NCI-H345 (cell line): ENCODE results near the gene NELL2.

ENCODE experiments used
- DNase-seq: peaks from one replicate; lab custom pipeline; 2025; lab: John Stamatoyannopoulos, UW

The NELL2 gene

DNA sequence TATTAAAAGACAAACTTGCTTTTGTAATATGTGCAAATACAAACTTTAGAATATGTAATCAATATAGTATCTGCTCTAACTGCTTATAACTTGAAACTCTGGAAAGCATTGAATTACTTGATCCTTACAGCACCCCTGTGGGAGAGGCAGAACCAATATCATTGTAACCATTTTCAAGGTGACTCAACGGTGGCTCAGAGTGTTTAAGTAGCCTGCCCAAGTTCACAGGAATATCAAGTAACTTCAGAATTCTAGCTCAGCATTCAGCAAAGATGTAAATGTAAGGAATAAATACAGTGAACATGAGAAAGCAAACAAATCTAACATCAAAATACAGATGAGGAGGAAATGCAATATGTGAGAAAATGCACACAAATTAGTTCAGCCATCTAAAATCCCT is 264.6 kb downstream of the NELL2 start:
- DNase-seq: no peak

DNA sequence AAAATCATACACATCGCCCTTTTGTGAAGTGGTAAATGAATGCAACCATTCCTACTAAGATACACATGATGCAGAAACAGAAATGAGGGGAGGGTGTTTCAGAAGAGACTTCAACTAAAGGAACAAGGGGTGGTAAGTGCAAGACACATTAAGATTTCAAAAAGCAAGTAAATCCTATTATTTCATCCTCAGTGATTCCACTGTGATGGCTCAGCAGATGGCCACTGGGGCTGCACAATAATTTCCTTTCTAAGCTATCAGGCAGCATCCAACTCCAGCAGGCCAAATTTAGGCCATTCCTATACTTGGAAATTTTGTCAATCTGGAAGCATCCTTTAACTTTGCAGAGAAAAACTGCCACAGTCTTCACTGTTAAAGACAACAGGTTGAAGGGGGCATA is 272.4 kb downstream of the NELL2 start:
- no peak for DNase-seq

DNA sequence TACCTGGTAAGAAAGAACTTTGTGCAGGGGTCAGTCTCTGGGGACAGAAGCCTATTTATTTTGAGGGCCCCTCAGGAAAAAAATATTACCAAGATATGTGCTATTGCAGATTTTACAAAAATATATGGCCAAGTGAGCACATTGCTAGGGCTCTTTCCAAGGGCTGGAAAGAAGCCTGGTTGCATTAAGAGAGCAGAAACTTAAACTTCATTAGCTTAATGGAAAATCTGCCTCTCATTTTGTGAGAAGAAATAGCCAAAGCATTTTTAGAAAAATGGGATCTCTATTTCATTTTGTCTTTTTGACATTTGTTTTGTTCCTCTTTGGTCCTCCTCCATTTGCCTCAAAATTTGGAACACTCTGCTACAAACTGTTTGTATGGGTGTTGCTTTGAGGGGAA is 283.5 kb downstream of the NELL2 start:
- DNase-seq: no peak

DNA sequence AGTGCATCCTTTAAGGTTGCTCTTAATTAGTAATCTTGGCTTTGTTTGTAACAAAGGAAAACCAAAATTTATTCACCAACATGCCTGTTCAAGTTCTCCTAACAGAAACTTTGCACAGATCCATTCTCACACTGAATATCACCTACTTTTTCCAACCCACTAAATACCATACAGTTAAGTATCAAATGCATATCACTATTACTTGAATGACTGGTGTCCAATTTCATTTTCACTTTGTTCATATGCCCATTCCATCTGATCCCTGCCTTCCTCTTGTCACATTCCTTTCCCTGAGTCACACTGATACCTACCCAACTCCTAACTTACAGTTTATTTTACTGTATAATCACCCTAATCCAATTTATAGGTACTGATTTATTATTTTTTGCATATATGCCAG is 286.4 kb downstream of the NELL2 start:
- DNase-seq: no peak

DNA sequence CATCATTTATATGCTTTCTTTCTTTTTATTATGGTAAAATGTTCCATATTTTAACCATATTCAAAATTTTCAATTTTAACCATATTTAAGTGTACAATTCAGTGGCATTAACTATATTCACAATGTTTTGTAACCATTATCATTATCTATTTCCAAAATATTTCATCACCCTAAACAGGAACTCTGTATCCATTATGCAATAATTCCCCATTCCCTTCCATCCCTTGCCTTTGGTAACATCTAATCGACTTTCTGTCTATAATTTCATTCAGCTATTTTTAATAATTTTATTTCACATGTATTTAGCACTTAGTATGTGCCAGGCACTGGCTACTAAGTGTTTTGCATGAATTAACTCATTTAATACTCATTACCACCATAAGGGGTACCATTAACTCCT is 287.5 kb downstream of the NELL2 start:
- no peak for DNase-seq

DNA sequence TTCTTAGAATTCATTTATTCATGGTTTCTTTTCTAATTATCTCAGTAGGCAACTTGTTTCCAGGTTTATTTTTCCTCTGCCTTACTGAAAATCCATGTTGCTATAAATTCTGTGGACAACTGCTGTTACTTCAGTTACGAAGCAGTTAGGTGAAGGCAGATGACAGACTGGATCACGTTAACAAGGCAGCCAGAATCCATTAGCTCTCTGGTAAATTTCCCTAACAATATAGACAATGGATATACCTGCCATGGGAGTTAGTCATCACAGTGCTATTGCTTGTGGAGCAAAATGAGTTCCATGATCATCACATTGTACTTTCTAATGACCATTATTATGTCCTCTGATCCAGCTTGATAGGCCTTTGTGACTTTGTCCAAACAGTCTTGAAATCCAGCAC is 291.5 kb downstream of the NELL2 start:
- DNase-seq: no peak

DNA sequence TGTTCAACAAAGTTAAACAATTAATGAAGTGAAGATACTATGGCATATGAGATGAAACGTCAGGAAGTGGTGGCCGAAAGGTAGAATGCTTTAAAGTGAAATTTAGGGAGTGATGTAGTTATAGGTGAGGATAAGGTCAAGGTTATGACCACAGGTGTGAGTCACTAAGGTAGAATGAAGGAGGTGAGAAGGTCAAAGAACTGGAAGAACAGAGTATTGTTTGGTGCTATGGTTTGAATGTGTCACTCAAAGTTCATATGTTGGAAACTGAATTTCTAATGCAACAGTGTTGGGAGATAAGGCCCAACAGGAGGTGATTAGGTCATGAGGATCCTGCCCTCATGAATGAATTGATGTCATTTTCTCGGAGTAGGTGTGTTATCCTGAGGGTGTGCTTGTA is 293.6 kb downstream of the NELL2 start:
- no peak for DNase-seq

DNA sequence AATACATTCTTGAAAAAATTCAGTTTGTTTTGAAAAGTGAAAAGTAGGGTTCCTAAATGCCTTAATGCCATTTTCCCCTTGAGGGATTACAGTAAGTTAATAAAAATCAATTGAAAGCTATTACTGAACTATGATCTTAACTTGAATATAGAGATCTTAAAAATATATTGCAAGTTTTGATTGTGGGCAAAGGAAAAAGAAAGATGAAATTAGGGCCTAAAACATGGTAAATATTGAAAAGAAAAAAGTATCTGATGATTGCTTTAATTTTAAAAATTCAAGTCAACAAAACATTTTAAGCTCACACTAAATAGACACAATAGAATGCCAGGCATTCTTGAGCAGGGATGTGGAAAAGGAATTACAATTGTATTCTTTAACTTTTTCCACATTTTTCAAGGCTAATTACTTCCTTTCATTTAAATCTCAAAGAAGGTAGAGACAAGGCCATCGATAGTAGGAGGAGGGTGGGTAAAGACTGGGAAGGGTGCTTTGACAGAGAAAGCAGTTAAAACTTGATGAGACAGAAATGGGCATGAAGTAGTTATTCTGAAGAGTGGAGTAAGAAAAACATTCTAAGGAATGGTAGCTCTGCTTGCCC is 294.4 kb downstream of the NELL2 start:
- no peak for DNase-seq

DNA sequence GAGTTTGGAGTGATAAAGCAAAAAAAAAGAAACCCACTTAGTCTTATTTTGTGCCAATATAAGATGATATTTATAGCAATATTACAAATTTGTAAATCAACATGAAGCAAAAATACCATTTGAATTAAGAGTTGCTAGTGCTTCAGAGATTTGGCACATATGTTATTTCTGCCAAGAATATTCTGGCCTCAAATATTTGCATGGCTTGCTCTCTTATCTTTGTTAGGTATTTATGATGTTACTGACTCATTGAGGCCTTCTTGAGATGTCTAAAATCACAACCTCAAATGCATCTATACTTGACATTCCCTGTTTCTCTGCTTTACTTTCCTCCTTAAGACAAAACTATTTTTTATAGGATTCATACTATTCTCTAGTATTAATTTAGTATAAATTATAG is 301.5 kb downstream of the NELL2 start:
- no peak for DNase-seq

DNA sequence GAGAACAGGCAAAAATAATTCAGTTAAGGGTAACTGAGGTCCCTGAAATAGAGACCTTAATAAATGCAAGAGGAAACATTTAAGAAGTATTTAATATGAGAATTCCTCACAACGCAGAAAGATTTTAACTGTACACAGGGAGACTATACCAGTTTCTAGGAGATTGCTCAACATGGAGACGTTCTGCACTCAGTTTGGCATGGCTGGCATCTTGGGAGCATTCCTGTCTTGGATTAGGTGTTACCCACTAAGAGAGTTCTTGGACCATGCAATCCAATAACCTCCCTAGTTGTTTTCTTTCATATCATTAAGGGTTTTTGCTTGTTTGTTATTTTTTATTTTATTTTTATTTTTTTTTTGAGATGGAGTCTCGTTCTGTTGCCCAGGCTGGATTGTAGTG is 302.4 kb downstream of the NELL2 start:
- no peak for DNase-seq

DNA sequence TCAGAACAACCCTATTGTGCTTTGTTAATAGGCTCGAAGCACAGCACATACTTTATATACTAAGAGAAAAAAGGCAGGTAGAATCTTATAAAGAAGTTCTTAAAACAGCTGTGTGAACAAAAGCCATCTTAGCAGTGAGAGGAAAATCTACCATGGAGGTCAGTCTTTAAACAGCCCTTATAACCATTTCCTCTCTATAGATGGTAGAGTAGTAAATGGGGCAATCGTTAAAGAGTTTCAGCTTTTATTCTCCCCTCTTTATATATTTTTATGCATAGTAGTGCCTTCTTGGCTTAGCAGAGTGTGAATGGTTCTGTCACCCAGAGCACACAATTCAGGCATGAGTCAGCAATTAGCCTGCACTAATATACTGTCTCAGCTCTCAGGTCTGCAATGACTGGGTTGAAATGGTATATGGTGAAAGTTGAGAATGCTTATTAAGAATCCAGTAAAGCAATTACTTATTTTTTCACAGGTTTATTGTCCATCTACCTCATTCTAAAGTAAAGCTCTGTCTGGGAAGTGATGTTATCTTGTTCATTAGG is 305.0 kb downstream of the NELL2 start:
- DNase-seq: no peak

DNA sequence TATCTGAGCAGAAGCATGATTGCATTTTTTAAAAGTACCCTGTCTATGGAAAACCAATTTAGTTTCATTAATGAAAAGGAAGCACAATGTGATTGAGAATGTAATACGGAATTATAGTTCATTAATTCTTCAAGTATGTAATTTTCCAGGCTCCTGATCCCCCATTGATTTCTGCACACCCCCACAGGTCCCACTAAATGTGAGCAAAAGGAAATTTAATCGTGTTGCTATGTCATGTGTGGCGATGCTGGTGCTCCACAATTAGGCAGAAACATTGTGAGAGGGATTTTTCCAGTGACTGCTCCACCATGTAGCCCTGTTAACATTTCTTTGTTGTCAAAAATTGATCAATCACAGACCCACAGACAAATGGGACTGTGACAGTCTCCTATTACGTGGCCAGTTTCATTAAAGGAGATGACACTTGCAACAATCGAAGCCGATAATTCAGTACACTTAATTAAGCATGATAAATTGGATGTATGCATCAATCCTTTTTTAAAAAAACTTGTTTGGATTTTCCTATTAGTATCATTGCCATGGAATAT is 306.0 kb downstream of the NELL2 start:
- DNase-seq: no peak

DNA sequence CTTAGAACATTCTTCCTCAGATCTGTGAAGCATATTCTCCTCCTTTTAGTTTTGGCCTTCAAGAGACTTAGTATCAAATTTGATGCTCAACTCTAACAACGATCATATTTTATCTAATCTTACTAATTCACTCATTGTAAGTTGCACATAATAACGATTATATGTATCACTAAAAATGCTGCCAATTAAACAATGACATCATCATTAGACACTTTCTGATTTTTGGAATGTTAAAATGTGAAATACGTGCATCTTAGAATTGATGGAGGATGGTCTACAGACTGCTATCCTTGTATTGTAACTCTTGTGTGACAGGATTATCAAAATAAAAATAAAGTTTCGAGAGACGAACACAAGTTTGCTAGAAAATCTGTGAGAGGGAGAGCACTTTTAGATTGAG is 311.0 kb downstream of the NELL2 start:
- no peak for DNase-seq

DNA sequence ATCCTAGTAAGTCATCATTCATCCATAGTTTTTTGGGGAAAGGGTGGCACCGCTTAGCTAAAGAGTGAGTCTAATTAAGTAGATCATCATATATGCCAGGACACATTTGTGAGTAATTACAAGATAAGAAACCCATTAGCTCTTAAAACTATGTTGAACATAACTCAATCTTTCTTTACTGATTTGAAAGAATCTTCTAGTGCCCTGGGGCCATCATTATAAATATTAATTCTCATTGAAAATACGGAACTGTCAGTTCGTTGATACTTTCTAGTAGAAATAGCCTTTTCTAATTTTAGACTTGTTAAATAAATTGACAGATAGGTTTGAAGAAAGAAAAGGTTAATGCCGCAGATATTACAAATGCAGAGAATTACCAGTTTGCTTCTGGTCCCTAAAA is 312.6 kb downstream of the NELL2 start:
- DNase-seq: no peak

DNA sequence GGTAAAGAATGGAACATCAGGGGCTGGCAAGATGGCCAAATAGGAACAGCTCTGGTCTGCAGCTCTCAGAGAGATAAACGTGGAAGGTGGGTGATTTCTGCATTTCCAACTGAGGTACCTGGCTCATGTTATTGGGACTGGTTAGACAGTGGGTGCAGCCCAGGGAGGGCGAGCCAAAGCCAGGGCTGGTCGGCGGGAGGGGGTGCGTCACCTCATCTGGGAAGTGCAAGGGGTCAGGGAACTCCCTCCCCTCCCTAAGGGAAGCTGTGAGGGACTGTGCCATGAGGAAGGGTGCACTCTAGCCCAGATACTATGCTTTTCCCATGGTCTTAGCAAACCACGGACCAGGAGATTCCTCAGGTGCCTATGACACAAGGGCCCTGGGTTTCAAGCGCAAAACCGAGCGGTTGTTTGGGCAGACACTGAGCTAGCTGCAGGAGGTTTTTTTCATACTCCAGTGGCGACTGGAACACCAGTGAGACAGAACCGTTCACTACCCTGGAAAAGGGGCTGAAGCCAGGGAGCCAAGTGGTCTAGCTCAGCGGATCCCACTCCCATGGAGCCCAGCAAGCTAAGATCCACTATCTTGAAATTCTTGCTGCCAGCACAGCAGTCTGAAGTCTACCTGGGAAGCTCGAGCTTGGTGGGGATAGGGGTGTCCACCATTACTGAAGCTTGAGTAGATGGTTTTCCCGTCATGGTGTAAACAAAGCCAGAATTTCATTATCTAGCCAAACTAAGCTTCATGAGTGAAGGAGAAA is 317.6 kb downstream of the NELL2 start:
- no peak for DNase-seq

DNA sequence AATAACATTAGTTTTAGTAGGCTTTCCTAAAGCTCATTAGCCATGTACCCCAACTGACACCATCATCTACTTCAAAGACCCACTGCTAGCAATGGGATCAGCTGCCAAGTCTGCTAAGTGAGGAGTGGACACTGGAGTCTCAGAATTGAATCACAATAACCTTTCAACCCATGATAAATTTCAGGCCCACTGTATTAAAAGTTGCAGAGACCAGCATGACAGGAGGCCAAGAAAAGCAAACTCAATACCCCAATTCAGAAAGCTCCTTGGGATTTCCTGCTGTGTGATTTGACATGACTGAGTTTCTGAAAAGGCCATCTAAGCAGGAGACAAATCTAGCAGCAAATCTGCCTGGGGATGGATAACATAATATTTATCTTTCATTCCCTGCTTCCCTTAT is 320.7 kb downstream of the NELL2 start:
- no peak for DNase-seq

DNA sequence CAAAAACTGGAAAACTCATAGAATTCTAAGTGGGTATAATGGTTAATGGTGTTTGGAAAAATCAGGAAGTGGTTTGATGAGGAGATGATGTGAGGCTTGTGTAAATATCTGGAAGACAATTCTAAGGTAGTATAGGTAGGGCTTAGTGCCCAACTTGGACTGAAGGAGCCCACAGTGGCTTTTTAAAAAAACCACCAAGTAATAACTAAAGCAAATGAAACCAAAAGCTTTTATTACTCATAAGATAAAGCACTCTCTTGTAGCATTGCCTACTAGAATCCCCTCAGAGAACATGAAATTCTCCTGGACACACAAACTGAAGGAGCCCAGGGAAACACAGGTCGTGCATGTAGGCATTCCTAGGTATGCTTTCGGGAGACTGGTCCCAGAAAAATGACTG is 324.5 kb downstream of the NELL2 start:
- DNase-seq: no peak

DNA sequence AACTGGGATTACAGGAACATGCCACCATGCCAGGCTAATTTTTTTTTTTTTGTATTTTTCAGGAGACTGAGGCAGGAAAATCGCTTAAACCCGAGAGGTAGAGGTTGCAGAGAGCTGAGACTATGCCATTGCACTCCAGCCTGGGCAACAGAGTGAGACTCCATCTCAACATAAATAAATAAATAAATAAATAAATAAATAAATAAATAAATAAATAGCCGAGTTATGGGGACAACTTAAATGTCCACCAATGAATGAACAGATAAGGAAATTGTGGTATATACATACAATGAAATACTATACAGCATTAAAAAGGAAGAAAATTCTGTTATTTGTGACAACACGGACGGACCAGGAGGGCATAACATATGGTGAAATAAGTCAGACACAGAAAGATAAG is 325.7 kb downstream of the NELL2 start:
- no peak for DNase-seq

DNA sequence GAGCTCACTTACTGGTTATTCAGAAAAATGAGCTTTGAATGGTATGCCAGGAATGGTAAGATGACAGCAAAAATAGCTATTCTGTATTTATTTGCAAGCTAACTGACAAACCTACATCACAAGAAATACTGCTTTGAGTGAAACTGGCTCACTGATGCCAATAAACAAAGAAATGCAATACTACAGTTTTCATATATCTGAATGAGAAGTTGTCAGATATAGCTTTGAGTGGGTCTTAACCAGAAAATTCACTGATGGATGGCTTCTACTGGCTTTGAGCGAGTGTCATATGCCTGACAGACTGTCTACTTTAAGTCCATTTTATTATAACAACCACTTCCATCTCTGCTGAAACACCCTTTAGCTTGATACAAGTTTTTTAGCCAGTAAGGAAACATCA is 330.1 kb downstream of the NELL2 start:
- DNase-seq: no peak

DNA sequence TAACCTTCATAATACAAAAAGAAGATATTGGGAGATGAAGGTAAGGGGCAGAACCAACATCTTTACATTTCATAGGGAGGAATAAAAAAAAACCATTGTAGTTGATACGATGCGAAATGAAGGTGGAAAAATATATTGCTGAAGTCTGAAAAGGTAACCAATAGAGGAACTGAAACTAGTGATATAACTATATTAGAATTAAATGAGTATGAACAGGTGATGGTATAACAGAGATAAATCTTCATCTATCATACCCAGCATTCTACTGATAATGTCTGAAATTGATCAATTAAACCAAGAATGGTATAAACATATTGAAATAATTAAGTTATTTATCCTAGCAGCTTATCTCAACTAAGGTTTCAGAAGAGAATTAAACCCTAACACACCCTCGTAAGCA is 332.1 kb downstream of the NELL2 start:
- no peak for DNase-seq

DNA sequence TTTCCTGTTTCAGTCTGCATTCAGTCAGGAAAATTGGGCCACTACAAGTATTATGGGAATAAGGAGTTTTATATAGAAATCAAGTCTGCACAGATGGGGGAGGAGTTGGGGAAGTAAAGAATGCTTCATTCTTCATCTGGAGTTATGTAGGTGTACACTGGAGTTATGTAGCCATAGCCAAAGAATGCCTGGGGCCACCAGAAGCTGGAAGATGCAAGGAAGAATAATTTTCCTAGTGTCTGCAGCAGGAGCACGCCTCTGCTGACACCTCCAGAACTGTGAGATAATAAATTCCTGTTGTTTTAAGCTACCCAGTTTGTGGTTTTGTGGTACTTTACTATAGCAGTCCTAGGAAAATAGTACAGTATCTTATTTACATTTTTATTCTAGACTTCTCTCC is 333.4 kb downstream of the NELL2 start:
- no peak for DNase-seq

DNA sequence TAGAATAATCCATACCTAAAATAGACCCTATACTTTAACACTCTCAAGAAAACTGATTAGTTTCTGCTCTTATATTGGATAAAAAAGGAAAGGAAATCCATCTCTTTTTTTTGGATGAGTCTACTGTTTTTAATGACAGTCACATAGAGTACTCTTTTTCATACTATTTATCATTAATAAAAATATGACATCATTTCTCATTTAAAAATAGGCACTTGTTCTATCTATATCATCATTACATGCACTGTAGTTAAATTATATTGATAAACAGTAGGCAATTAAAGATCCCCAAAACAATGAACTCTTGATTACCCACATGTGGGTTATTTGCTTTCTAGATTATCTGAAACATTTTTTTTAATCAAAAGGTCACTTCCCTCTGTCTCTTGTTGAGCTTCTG is 338.8 kb downstream of the NELL2 start:
- DNase-seq: no peak

DNA sequence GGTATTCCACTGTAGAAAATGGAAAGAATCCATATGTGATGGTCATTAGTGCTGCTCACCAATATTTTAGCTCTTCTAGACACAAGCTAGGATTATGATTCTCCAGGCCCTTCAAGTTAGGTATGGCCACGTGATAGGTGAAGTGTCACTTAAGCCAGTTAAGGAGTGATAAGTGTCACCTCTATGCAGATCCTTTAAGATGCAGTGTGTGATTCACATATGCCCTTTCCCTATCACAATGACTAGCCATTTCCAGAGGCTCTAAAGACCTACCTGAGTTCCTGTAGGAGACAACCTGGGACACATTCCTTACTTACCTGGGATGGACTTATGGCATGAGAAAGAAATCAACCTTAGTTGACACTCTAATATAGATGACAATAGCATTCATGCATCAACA is 343.2 kb downstream of the NELL2 start:
- no peak for DNase-seq
